ENCODE results near the gene GTF2F2.

GRCh38 chr13:45162821-45163220 lies 42.5 kb downstream of the GTF2F2 start:
- TF ChIP-seq CTCF (IDR thresholded peaks at IDR 0.05): no peak
- TF ChIP-seq TCF7L2 (IDR thresholded peaks at IDR 0.05; ENCODE audit: low read depth, low read length): no peak

All from Panc1 (cell line).